Retinal pigment epithelial cell (primary cell): Measurements from ENCODE around the gene DOK5.

ENCODE experiments used
- DNase-seq: peaks from one replicate; pipeline ENCODE4 v3.0.0-alpha.2; 2010; ENCODE audit warnings: low read depth
- H3K4me3 ChIP-seq: 2 replicates; pipeline ENCODE4 v1.5.1; 2011; ENCODE audit warnings: mild to moderate bottlenecking, low read length, control low read depth, moderate library complexity
- TF ChIP-seq, protein P1 (sequence below): conservative IDR thresholded peaks from 2 replicates; pipeline ENCODE4 v1.5.1; 2011; ENCODE audit warnings: low read depth, low read length, control low read depth, inconsistent platforms

The DOK5 gene

GRCh38 chr20:54510541-54511129, 35.2 kb downstream of the DOK5 start:
- DNase-seq: no peak
- no peak overlapping the region for H3K4me3 ChIP-seq
- TF ChIP-seq, protein P1, sequence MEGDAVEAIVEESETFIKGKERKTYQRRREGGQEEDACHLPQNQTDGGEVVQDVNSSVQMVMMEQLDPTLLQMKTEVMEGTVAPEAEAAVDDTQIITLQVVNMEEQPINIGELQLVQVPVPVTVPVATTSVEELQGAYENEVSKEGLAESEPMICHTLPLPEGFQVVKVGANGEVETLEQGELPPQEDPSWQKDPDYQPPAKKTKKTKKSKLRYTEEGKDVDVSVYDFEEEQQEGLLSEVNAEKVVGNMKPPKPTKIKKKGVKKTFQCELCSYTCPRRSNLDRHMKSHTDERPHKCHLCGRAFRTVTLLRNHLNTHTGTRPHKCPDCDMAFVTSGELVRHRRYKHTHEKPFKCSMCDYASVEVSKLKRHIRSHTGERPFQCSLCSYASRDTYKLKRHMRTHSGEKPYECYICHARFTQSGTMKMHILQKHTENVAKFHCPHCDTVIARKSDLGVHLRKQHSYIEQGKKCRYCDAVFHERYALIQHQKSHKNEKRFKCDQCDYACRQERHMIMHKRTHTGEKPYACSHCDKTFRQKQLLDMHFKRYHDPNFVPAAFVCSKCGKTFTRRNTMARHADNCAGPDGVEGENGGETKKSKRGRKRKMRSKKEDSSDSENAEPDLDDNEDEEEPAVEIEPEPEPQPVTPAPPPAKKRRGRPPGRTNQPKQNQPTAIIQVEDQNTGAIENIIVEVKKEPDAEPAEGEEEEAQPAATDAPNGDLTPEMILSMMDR: no peak

DNA sequence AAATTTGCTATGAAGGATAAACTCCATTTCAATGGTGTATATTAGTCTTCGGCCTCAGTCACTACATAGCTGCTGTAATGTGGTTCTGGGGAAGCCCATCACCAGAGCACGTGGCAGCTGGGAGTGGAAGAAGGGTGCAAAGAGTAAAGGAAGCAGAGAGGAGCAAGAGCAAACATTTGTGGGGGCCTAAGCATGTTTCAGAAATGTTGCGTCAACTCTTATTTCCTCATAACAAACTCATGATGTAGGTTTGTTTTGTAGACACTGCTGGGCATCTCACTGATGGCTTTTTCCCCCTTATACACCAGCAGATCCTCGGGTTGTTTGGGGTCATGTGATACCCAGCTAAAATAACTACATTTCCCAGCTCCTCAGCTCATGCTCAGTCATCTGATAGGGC, 37.3 kb downstream of the DOK5 start:
- TF ChIP-seq, protein P1: no peak
- no peak for DNase-seq
- no peak overlapping the region for H3K4me3 ChIP-seq

GRCh38 chr20:54514028-54514607, 38.7 kb downstream of the DOK5 start:
- DNase-seq: no peak
- TF ChIP-seq, protein P1: no peak
- H3K4me3 ChIP-seq: no peak overlapping the region

GRCh38 chr20:54515793-54516628, 40.6 kb downstream of the DOK5 start:
- DNase-seq: no peak
- no peak overlapping the region for H3K4me3 ChIP-seq
- TF ChIP-seq, protein P1: no peak

- no peak overlapping the region for H3K4me3 ChIP-seq
- DNase-seq: no peak
- TF ChIP-seq, protein P1: no peak
Measured at GRCh38 chr20:54517241-54517975, 42.0 kb downstream of the DOK5 start.

- H3K4me3 ChIP-seq: no peak overlapping the region
- no peak for DNase-seq
- TF ChIP-seq, protein P1: no peak
Measured at GRCh38 chr20:54524849-54525248, 49.5 kb downstream of the DOK5 start.
